HepG2 (cell line): ENCODE data around the gene ANO1. TPM values are rescaled to one million over a fixed set of nuclear protein-coding genes. Genes with fewer than 3 reads are reported as not detected.

Experiments
- ATAC-seq: fragments of 200-7000 bp; cut with Tn5 transposase; 3 replicates; pipeline ENCODE4 v1.9.1; 2020; ENCODE audit warnings: mild to moderate bottlenecking, moderate library complexity
- BruUV-seq: library from RNA; stranded (reverse); fragments of 400-500 nt; replicated peaks from 2 replicates; lab custom pipeline; 2021; lab: Mats Ljungman, UMichigan
- CTCF ChIA-PET: fragments of 300-600 bp; formaldehyde crosslinking; extraction: SDS; loops from one replicate; lab custom pipeline; 2021; ENCODE audit warnings: low total read pairs, inconsistent platforms, low intra/inter-chr PET ratio; lab: Yijun Ruan, JAX
- POLR2A ChIA-PET: fragments of 350-600 bp; sonication (Branson Sonifier 250); formaldehyde crosslinking; loops from one replicate; lab custom pipeline; 2020; ENCODE audit warnings: antibody characterized with exemption, inconsistent platforms; lab: Yijun Ruan, JAX
- DNase-seq: peaks from one replicate; pipeline ENCODE4 v3.0.0-alpha.2; 2015; ENCODE audit warnings: low spot score
- FAIRE-seq: peaks from 3 replicates; lab custom pipeline; 2011; peaks lifted over from hg19 to GRCh38; lab: Jason Lieb, UNC
- H2AFZ ChIP-seq: one replicate; pipeline ENCODE4 v1.6.1; 2011; ENCODE audit warnings: low read length, inconsistent platforms
- H3K27ac ChIP-seq: fragments of 300-600 bp; 3 replicates; pipeline ENCODE4 v1.8.0; 2011; ENCODE audit warnings: mixed run types, mild to moderate bottlenecking, mixed read lengths, low read length, inconsistent platforms; ENCODE audit not compliant: insufficient read depth; ENCODE audit errors: extremely low read length
- H3K27me3 ChIP-seq, 2 experiments: fragments of 200-600 bp in 1 of 2; 2 replicates in 1 of 2; 3 replicates in 1 of 2; pipeline versions ENCODE4 v1.6.0 to v1.8.0; 2011; ENCODE audit warnings: low read length in 2 of 2, mild to moderate bottlenecking in 2 of 2, moderate library complexity in 2 of 2, inconsistent platforms in 1 of 2; ENCODE audit not compliant: insufficient read depth in 2 of 2, control insufficient read depth in 1 of 2
- H3K36me3 ChIP-seq, 2 experiments: fragments of 200-600 bp in 1 of 2; replicated peaks in 1 of 2; 2 replicates in 1 of 2; 3 replicates in 1 of 2; pipeline versions ENCODE4 v1.5.1 to v1.8.0; 2011; ENCODE audit warnings: low read length in 2 of 2, inconsistent platforms in 1 of 2; ENCODE audit not compliant: insufficient read depth in 2 of 2, control insufficient read depth in 1 of 2
- H3K4me1 ChIP-seq: 2 replicates; pipeline ENCODE4 v1.5.1; 2012; ENCODE audit warnings: low read length, inconsistent platforms; ENCODE audit not compliant: insufficient read depth
- H3K4me2 ChIP-seq: 2 replicates; pipeline ENCODE4 v1.6.0; 2011; ENCODE audit warnings: low read depth, low read length, inconsistent platforms
- H3K4me3 ChIP-seq, 3 experiments: fragments of 200-600 bp in 1 of 3; sonication (generic), shearing (Covaris generic) in 1 of 3; replicated peaks in 1 of 3; 2 replicates each; pipeline ENCODE4 v1.5.1; 2011 to 2016; ENCODE audit warnings: low read length in 3 of 3, inconsistent platforms in 2 of 3, low read depth in 2 of 3, mild to moderate bottlenecking in 2 of 3, control low read depth in 1 of 3, mixed read lengths in 1 of 3; ENCODE audit not compliant: insufficient read depth in 1 of 3
- H3K79me2 ChIP-seq: one replicate; pipeline ENCODE4 v1.6.1; 2011; ENCODE audit warnings: low read length, inconsistent platforms; ENCODE audit not compliant: insufficient read depth
- H3K9ac ChIP-seq: 2 replicates; pipeline ENCODE4 v1.6.0; 2011; ENCODE audit warnings: mild to moderate bottlenecking, low read depth, low read length, inconsistent platforms; ENCODE audit not compliant: insufficient read depth
- H3K9me3 ChIP-seq: 2 replicates; pipeline ENCODE4 v1.5.1; 2012; ENCODE audit warnings: mild to moderate bottlenecking, low read length
- H4K20me1 ChIP-seq: 2 replicates; pipeline ENCODE4 v1.6.0; 2011; ENCODE audit warnings: inconsistent platforms, mild to moderate bottlenecking, low read length, moderate library complexity; ENCODE audit not compliant: insufficient read depth
- E2F5 ChIP-seq: sonication (generic); formaldehyde crosslinking; conservative IDR thresholded peaks from 2 replicates; pipeline ENCODE4 v1.4.0; 2020; ENCODE audit warnings: missing genetic modification reagents
- MBD4 ChIP-seq: IDR thresholded peaks from 2 replicates; pipeline ENCODE4 v1.6.1; 2012; ENCODE audit warnings: low read length, inconsistent platforms, borderline replicate concordance
- PHF21A ChIP-seq: sonication (generic); formaldehyde crosslinking; IDR thresholded peaks from 2 replicates; pipeline ENCODE4 v1.5.0; 2020; ENCODE audit warnings: mild to moderate bottlenecking, missing genetic modification reagents
- RAD21 ChIP-seq: fragments of 450-650 bp; formaldehyde crosslinking; IDR thresholded peaks from 2 replicates; pipeline ENCODE4 v1.5.0; 2020; ENCODE audit warnings: mild to moderate bottlenecking
- TRIM22 ChIP-seq: fragments of 450-650 bp; IDR thresholded peaks from 2 replicates; pipeline ENCODE4 v1.6.1; 2017
- ZNF317 ChIP-seq: sonication (generic); formaldehyde crosslinking; IDR thresholded peaks from 2 replicates; pipeline ENCODE4 v1.5.0; 2020; ENCODE audit warnings: mild to moderate bottlenecking, missing genetic modification reagents
- ZNF547 ChIP-seq: sonication (generic); formaldehyde crosslinking; IDR thresholded peaks from 2 replicates; pipeline ENCODE4 v1.5.1; 2020; ENCODE audit warnings: mild to moderate bottlenecking, missing genetic modification reagents
- ZNF574 ChIP-seq: sonication (generic); formaldehyde crosslinking; IDR thresholded peaks from 2 replicates; pipeline ENCODE4 v1.4.0; 2020; ENCODE audit warnings: missing genetic modification reagents
- WGBS: methylation state at CpG from one replicate; pipeline ENCODE4 v1.1.6; 2017; ENCODE audit warnings: low lambda C conversion rate; 5-methylcytosine and 5-hydroxymethylcytosine counted together
- in situ Hi-C: cut with HindIII; loops from 2 replicates; pipeline ENCODE4 v1.10.0; 2017; ENCODE audit warnings: low pct_unique_long_range_greater_than_20kb; ENCODE audit not compliant: extremely low pct_ligation_motif_present
- intact Hi-C: fragments of 100-400 bp; cut with micrococcal nuclease; formaldehyde crosslinking; loops from one replicate; pipeline ENCODE4 v1.10.0; 2022; ENCODE audit not compliant: unreplicated experiment
- polyA plus RNA-seq, 8 experiments: library from polyadenylated mRNA; depleted of rRNA in 3 of 8; stranded (reverse) in 7 of 8; unstranded in 1 of 8; fragments of >200 nt; fragmentation: Illumina TruSeq in 4 of 8; extraction: Trizol in 4 of 8; gene quantifications; 2 replicates each; pipeline versions ENCODE4 v1.2.1 to v1.2.3, GENCODE V29; 2011 to 2016; ENCODE audit warnings: low read depth in 4 of 8, missing spikeins in 1 of 8, mixed read lengths in 1 of 8; ENCODE audit not compliant: insufficient read depth in 1 of 8
- total RNA-seq, 5 experiments: library from RNA; depleted of rRNA; stranded (reverse); fragments of >200 nt; fragmentation: Illumina TruSeq; extraction: Trizol; gene quantifications; 2 replicates each; pipeline ENCODE4 v1.2.3, GENCODE V29; 2016; ENCODE audit warnings: low read depth in 1 of 5
- TF ChIP-seq, protein P1 (sequence below): IDR thresholded peaks from 2 replicates; pipeline ENCODE4 v1.6.1; 2016; ENCODE audit warnings: missing compliant biosample characterization, missing genetic modification reagents, borderline replicate concordance
- TF ChIP-seq, protein P2 (sequence below): sonication (generic); formaldehyde crosslinking; IDR thresholded peaks from 2 replicates; pipeline ENCODE4 v1.5.0; 2020; ENCODE audit warnings: missing genetic modification reagents
- TF ChIP-seq, protein P3 (sequence below): sonication (generic); formaldehyde crosslinking; IDR thresholded peaks from 2 replicates; pipeline ENCODE4 v1.4.0; 2020; ENCODE audit warnings: missing genetic modification reagents, borderline replicate concordance

ANO1 gene
- total and polyA plus RNA-seq, 2 of the 13 experiments (the other 11 are each of a cell fraction or from before 2014, with no cell fraction given): not detected

DNA sequence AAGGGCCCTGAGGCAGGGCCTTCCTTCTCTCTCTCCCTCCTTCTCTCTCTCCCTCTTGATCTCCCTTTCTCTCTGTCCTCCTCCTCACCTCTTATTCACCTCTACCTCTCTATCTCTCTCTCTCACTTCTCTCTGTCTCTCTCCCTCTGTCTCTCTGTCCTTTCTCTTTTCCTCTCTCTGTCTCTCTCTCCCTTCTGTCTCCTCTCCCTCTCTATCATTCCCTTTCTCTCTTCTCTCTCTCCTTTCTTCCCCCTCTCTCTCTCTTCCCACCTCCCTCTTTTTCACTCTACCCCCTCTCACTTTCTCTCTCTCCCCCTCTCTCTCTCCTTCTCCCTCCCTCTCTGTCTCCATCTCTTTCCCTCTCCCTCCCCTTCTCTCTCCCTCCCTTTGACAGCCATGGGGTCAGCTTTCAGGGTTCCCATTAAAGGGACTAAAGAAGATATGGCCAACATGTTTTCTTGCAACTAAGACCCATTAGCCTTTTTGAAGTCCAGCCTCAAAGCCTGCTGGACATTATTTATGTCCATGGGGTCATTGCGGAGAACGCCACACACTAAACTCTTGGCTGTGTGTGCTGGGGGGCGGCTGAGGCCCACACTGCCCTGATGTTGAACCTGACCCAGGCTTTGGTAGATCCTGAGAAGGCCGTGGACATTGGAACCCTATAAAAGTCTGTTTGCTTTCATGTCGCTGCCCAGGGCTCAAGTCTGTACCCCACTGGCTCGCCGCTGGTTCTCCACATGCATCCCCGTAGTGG lies 15.0 kb downstream of the ANO1 start:
- DNase-seq (no peak), FAIRE-seq (no peak), ATAC-seq (no peak)
- ChIA-PET POLR2A (no interaction called here), CTCF (no interaction called here)
- intact Hi-C loops (no loop called here), in situ Hi-C loops (no loop called here)
- H4K20me1 ChIP-seq: no peaks in the 10 kb centered on the region
- no peaks in the 10 kb centered on the region for H3K4me1 ChIP-seq
- WGBS: 23% methylated on average over 6 of the region's 8 CpGs
- no peak overlapping the region for H2AFZ ChIP-seq
- H3K36me3 ChIP-seq: no peaks in the 10 kb centered on the region
- H3K4me3 ChIP-seq: no peak overlapping the region
- no peak overlapping the region for H3K27ac ChIP-seq
- no peak overlapping the region for H3K4me2 ChIP-seq
- H3K27me3 ChIP-seq: peaks cover 11 to 68% of the 10 kb centered on the region in 2 experiments
- no peak overlapping the region for H3K9ac ChIP-seq
- H3K79me2 ChIP-seq: no peaks in the 10 kb centered on the region
- no peaks in the 10 kb centered on the region for H3K9me3 ChIP-seq
- BruUV-seq: no TSS peak
- TF ChIP-seq, protein P1, sequence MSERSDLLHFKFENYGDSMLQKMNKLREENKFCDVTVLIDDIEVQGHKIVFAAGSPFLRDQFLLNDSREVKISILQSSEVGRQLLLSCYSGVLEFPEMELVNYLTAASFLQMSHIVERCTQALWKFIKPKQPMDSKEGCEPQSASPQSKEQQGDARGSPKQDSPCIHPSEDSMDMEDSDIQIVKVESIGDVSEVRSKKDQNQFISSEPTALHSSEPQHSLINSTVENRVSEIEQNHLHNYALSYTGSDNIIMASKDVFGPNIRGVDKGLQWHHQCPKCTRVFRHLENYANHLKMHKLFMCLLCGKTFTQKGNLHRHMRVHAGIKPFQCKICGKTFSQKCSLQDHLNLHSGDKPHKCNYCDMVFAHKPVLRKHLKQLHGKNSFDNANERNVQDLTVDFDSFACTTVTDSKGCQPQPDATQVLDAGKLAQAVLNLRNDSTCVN (CRISPR knock-in tag): no peak
- no peak for TF ChIP-seq ZNF574 (CRISPR knock-in tag)
- TF ChIP-seq PHF21A: no peak
- TF ChIP-seq E2F5 (CRISPR knock-in tag): no peak
- TF ChIP-seq, protein P2, sequence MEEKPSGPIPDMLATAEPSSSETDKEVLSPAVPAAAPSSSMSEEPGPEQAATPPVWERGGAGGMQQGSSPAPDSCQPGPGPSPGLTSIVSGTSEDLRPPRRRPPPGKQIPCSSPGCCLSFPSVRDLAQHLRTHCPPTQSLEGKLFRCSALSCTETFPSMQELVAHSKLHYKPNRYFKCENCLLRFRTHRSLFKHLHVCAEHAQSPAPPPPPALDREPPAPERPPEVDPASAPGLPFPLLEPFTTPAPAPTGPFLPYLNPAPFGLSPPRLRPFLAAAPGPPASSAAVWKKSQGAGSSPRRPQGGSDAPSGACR (CRISPR knock-in tag): no peak
- TF ChIP-seq ZNF547: no peak
- no peak for TF ChIP-seq TRIM22
- no peak for TF ChIP-seq MBD4
- no peak for TF ChIP-seq ZNF317 (CRISPR knock-in tag)
- no peak for TF ChIP-seq RAD21
- TF ChIP-seq, protein P3, sequence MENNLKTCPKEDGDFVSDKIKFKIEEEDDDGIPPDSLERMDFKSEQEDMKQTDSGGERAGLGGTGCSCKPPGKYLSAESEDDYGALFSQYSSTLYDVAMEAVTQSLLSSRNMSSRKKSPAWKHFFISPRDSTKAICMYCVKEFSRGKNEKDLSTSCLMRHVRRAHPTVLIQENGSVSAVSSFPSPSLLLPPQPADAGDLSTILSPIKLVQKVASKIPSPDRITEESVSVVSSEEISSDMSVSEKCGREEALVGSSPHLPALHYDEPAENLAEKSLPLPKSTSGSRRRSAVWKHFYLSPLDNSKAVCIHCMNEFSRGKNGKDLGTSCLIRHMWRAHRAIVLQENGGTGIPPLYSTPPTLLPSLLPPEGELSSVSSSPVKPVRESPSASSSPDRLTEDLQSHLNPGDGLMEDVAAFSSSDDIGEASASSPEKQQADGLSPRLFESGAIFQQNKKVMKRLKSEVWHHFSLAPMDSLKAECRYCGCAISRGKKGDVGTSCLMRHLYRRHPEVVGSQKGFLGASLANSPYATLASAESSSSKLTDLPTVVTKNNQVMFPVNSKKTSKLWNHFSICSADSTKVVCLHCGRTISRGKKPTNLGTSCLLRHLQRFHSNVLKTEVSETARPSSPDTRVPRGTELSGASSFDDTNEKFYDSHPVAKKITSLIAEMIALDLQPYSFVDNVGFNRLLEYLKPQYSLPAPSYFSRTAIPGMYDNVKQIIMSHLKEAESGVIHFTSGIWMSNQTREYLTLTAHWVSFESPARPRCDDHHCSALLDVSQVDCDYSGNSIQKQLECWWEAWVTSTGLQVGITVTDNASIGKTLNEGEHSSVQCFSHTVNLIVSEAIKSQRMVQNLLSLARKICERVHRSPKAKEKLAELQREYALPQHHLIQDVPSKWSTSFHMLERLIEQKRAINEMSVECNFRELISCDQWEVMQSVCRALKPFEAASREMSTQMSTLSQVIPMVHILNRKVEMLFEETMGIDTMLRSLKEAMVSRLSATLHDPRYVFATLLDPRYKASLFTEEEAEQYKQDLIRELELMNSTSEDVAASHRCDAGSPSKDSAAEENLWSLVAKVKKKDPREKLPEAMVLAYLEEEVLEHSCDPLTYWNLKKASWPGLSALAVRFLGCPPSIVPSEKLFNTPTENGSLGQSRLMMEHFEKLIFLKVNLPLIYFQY: no peak
